ENCODE results near the gene ZBTB7B.

ZBTB7B gene

DNA sequence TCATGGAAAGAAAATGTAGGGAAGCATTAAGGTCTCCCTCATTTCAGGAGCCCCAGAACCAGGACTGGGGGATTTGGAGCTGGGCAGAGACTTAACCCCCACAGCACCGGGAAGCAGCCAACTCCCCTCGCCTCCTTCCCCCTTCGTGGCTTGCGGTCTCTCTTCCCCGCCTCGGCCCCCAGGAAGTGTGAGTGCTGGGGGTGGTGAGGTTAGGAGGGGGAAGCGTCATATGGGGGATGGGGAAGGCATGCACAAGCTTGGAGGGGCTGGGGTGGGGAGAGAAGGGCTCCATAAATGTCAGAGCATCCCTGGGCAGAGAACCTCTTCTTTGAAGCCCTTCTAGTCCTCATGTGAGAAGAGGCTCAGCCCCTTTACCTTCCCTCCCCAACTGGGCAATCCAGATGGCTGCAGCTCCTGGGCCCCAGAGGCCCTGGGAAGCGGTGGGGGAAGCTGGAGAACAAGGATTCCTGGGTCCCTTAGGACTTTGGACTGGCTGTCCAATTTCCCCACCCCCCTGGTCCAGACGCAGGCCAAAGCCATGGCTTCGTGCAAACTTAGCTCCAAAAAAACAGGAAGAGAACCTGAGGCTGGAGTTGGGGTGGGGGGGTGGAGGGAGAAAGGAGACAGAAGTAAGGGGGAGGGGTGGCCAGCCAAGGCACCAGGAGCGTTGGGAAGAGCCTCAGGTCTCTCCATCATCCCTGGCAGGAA lies 7.8 kb downstream of the ZBTB7B start:
- peak in 1 of 42 donors; percentile 21 for DNase-seq
- intact Hi-C loops (cut with DNase I), result no loop called here

DNA sequence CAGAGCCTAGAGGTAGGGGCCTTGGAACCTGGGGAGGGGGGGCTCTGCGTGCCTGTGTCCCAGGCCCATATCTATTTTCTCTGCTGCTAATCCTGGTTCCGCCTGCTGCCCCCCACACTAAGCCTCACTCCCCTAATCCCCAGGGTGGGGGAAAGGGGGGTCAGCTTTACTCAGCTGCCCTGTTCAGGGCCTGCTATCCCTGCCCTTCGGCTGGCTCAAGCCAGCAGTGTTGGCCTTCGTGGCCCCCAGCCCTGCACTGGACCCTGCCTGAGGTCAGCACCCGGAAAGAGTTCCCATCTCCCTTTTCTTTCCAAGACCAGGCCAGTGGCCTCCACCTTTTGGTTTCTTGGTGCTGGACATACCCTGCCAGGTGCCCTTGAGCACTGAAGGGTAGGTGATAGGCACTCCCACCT lies 8.4 kb downstream of the ZBTB7B start:
- intact Hi-C loops (cut with DNase I), result no loop called here
- no peak for DNase-seq

DNA sequence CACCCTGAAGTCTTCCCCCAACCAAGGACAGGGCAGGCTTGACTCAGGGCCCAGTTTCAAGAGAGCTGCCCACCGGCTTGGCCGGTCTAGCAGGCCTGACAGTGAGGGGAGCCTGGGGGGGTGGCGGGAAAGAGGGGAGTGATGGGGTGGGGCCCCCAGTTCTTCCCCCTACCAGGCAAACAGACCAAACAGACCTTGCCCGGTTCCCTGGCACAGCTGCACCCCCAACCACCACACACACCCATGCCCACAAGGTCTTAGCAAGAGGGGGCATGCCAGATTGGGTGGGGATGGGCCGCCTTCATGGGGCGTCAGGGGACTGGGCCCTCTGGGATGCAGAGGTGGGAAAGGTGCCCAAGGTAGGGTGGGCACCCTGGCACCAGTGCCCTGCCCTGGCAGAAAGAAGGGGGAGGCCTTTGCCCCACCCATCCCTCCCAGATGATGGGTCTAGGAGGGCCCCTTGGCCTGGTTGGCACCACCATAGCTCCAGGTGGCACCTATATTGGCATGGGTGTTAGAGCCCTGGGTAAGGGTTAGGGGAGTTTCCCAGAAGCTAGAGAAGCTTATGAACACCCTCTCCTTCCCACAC lies 8.9 kb downstream of the ZBTB7B start:
- no peak for DNase-seq
- intact Hi-C loops (cut with DNase I), result no loop called here

DNA sequence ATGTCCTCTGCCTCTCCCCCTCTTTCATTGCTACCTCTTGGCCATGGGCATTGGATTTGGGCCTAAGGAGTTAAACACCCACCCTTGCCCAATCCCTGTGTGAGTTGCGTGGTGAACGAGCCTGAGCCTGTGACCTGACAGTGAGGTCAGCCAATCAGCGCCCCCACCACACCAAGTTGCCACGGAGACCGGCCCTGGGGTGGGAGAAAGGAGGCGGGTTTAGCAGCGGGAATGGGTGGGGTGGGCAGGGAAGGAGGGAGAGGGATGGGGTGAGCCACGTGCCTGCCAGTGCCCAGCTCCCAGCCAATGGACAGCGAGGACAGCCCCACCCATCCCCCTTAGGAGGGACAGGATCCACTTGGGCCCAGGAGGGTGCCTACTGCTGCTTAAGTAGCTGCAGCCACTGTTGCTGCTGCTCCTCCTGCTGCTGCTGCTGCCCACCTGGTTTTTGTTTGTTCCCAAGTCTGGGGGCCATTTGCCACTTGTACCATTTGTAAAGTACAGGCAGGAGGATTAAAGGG lies 9.5 kb downstream of the ZBTB7B start:
- DNase-seq, result peak; percentile 66 to 95 (median 85)
- intact Hi-C loops (cut with DNase I), result no loop called here

DNA sequence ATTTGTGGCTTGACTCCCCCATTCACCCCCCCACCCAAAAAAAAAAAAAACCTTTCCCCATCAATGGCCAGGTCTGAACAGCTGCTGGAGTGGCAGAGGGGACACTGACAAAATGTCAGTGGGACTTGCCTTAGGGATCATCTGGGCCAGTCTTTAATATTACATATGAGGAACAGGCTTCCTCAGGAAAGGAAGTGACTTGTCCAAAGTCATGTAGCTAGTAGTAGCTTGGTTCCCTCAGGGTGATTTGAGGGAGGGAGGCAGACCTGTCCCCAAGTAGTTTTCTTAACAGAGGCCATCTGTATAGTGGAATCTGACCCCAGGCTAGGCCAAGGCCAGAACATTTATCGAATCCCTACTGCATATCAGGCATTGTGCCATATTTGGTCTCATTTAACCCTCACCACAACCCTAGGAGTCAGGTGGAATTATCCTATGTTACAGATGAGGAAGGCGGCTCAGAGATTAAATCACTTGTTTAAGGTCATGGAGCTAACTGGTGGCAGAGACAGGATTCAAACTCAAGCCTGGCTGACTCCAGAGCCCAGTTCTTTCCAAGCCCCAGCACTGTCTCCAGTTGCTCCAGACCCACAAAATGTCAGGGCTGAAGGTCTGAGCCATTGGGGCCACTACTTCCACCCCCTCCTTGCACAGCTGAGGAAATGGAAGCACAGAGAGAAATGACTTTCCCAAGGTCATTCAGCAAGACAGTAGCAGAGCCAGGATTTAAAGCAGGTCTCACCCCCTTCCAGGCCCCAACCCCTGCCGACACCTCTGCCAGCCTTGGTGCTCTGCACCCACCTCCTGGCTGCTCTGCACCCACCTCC lies 10.4 kb downstream of the ZBTB7B start:
- no peak for DNase-seq
- intact Hi-C loops (cut with DNase I), result no loop called here

DNA sequence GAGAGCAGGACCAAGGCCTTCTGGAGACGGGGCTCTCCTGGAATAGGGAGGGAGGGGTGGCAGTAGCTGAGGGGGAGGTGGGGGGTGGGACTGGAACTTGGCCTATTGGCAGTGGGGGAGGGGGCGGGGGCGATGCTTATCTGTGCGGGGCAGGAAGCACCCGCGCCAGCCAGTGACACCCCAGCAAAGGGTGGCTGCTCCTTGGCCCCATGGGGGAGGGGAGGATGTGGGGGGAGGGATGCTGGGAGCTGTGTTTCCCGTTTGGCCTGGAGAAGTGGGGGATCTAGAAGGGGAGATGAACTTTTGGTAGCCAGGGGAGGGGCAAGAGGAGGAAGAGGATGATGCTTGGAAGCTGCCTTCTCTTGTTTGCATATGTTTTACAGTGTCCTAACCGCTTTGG lies 11.0 kb downstream of the ZBTB7B start:
- DNase-seq, result no peak
- intact Hi-C loops (cut with DNase I), result no loop called here

DNA sequence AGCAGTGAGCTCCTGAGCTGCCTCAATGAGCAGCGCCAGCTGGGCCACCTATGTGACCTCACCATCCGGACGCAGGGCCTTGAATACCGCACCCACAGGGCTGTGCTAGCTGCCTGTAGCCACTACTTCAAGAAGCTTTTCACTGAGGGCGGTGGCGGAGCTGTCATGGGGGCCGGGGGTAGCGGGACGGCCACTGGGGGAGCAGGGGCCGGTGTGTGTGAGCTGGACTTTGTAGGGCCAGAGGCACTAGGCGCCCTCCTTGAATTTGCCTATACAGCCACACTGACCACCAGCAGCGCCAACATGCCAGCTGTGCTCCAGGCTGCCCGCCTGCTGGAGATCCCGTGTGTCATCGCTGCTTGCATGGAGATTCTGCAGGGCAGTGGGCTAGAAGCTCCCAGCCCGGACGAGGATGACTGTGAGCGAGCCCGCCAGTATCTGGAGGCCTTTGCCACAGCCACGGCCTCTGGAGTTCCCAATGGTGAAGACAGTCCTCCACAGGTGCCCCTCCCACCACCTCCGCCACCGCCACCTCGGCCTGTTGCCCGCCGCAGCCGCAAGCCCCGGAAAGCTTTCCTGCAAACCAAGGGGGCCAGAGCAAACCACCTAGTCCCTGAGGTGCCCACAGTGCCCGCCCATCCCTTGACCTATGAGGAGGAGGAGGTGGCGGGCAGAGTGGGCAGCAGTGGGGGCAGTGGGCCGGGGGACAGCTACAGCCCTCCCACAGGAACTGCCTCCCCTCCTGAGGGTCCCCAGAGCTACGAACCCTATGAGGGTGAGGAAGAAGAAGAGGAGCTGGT lies 12.3 kb downstream of the ZBTB7B start:
- DNase-seq, result no peak
- intact Hi-C loops (cut with DNase I), result no loop called here

DNA sequence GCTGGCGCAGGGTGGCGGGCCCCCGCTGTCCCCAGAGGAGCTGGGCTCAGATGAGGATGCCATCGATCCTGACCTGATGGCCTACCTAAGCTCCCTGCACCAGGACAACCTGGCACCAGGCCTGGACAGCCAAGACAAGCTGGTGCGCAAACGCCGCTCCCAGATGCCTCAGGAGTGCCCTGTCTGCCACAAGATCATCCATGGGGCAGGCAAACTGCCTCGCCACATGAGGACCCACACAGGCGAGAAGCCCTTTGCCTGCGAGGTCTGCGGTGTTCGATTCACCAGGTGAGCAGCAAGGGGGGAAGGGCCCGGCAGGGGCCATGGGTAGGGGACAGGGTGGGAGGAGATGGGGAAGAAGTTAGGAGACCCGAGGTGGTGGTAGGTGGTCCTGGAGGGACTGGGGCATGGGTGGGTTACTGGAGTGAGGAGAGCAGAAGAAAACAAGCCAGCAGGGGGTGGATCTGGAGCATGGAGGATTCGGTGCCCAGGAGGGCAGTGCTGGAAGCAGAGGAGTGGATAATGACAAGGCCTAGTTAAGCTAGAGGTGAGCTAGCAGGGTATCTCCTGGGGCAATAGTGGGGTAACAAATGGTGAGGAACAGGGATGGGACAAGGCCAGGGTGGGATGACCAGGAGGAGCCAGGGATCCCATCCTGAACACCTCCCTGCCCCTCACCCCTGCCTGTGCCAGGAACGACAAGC lies 13.1 kb downstream of the ZBTB7B start:
- DNase-seq, result no peak
- intact Hi-C loops (cut with DNase I), result no loop called here

DNA sequence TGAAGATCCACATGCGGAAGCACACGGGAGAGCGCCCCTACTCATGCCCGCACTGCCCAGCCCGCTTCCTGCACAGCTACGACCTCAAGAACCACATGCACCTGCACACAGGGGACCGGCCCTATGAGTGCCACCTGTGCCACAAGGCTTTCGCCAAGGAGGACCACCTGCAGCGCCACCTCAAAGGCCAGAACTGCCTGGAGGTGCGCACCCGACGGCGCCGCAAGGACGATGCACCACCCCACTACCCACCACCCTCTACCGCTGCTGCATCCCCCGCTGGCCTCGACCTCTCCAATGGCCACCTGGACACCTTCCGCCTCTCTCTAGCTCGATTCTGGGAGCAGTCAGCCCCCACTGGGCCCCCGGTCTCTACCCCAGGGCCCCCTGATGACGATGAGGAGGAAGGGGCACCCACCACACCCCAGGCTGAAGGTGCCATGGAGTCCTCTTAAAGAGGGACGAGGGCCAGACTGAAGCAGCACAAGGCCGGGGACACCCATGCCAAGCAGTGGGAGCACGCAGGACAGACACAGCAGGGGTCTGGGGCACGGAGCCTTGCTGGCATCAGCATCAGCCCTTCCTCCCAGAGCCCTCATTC lies 13.7 kb downstream of the ZBTB7B start:
- intact Hi-C loops (cut with DNase I), result no loop called here
- no peak for DNase-seq

DNA sequence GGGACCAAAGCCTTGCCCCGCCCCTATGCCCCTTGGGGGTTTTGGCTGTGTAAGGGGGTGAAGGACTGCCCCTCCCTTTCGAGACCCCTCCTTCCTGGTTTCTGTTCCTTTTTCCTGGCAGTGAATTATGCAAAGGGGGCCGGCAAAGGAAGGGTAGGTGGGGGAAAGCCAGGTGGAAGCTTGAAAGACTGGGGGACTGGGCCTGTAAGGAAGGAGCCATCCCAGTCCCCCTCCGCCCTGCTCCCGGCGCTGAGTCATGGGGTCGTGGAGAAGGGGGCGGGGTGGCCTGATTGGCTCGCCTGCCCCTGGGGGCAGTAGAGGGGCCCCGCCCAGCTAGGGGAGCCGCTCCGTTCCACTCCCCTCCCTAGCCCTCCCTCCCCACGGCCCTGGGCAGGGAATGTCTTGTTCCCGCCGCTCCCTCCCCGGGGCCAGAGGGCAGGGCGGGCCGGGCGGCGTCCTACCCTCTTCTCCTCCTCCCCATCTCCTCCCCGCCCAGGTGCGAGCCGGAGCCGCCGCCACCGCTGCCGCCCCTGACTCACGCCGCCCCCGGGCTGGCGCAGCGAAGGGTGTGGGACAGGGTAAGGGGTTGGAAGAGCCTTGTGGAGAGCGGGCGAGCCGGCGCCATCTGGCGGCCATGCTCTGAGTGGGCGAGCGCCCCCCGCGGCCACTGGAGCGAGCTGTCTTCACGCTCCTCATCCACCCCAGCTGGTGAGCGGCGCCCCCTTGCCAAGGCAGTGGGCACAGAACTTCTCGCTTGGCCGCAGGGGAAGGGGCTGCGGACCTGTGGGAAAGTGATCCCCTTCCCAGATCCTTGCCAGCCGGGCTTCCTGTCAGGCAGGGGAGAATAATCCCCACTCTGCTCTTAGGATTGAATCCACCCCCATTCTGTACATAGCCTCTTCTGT lies 14.7 kb downstream of the ZBTB7B start:
- DNase-seq, result peak; percentile 71 to 95 (median 89)
- intact Hi-C loops (cut with DNase I), result no loop called here

DNA sequence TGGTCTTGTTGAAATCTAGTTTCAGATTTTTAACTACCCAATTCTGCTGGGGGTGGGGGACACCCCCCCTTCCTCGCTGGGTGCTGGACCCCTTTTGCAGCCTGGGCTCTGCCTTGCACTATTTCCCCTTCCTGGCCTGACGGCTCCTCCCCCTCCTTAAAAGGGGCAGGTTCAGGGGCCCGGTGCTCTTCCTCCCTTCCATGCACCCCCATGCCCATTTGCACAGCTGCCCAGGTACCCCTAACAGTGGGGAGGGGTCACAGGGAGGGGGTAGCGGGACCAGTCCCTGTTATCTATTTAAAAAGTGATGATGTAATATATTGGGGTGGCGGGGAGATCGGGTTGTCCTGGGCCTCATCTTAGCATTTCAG lies 15.3 kb downstream of the ZBTB7B start:
- intact Hi-C loops (cut with DNase I), result no loop called here
- DNase-seq, result no peak

DNA sequence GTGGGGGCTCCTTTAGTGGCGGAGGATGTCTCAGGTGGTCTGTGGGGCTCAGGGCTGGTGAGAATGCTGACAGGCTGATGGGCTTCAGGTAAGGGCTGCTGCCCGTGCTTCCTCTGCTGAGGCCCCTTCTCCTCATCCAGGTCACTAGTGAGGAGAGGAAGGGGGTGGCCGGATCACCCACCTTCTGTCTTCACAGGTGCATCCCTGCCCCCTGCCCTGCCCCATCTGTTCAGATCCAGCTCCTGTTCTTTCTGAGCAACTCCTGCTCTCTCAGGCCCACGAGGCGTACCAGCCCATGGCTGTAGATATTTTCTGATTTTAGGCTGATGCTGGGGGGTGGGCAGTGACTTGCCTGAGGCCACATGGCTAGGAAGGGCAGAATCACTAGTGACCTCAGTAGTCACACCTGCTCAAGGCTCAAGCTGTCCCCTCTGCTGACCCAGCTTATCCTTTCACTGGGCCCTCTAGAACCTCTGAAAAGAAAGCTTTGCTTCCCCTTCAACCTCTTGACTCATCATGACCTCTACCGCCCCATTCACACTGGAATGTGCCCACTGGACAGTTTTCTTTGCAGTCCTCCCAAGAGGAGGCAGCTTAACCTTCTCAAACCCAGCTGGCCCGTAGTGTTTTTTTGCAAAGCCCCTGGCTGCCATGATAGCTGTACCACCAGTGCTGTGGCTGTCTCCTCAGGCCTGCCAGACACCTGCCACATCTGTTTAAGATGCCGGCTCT lies 16.2 kb downstream of the ZBTB7B start:
- intact Hi-C loops (cut with DNase I), result no loop called here
- no peak for DNase-seq

DNA sequence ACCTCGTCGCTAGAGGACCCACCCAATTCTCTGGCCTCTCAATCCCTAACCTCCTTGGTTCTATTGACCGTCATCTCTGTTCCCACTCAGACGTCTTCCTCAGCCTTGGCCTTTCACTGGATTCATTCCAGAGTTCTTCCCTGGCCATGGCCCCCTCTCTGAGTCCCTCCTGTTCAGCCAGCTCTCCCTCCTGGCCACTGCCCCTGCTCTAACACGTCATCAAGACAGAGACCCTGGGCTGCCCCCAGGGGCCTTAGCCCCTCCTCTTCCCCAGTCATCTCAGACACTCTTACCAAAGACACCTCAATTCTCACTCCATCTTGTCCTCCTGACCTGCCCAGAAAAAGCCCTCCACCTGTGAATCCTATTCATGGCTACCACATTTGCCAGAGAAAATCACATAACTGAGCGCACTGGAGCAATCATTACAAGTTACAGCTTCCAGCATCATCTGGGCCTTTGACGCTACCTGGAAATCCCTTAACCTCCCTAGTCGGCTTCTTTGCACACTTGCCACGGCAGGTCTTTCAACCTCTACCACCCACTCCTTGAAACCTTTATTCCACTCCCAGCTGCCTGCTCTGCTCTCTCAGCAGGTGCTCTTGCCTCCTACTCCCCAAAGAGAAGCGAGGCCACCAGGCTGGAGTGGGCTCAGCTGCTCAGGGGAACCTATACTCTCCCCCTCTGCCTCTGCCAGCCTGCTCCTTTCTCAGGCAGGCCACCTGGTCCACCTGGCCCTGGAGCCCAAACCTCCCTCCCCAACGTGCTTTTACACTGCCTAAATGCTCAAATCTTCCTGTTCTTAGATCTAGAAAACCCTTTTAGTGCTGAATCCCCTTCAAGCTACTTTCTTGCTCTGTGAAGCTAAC lies 17.0 kb downstream of the ZBTB7B start:
- intact Hi-C loops (cut with DNase I), result no loop called here
- peak in 10 of 42 donors; percentile 24 to 77 (median 48) for DNase-seq

DNA sequence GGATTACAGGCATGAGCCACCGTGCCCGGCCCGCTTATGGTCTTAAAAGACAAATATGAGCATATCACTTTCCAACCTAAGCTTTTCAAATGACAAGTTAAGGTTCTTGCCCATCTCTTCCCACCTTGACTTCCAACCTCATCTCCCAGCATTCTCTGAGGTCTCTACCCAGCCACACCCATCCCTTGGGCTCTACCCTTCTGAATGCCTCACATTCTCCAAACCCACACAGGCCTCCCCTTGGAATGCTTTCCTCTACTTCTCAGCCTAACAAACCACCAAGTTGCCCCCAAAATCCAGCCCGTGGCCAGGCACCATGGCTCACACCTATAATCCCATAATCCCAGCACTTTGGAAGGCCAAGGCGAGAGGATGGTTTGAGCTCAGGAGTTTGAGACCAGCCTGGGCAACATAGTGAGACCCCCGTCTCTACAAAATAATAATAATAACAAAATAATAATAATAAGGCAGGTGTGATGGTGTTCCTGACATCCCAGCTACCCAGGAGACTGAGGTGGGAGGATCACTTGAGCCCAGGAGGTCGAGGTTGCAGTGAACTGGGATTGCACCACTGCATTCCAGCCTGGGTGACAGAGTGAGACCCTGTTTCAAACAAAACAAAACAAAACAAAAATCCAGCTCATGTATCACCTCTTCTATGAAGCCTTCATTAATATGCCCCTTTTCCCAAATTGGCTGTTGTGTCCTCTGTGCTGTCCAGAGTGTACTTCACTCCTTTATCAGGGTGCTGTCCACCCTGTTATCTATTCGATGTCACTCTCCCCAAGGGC lies 19.7 kb downstream of the ZBTB7B start:
- intact Hi-C loops (cut with DNase I), result no loop called here
- no peak for DNase-seq

DNA sequence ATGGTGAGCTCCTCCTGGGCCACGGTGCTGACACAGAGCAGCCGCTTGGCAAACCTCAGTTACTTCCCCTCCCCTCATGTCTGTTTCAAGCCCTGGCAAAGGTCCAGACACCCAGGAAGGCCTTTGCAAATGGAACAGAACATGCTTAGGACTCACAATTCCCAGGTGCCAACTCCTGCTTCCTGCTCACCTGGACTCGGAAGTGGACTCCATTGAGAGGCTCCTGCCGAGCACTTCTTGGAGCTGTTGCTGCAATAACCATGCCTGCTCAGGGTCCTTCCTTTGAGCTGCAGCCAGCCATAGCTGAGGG lies 20.3 kb downstream of the ZBTB7B start:
- DNase-seq, result no peak
- intact Hi-C loops (cut with DNase I), result no loop called here

Measured in head of caudate nucleus (tissue), 42 donors.